ENCODE results near the gene OBSCN. TPM values are rescaled to one million over a fixed set of nuclear protein-coding genes. Genes with fewer than 3 reads are reported as not detected.
"Not testable (repeated sequence)": the region's sequence is repeated elsewhere in the genome, so short reads cannot be mapped to it uniquely, and the experiment has no call there.

The OBSCN gene
- total and polyA plus RNA-seq, 5 experiments from 2014 or later = 0.56 to 102 (median 4.9) TPM

- H3K27me3 Mint-ChIP-seq = no peaks in the 10 kb centered on the region
- H3K4me3 Mint-ChIP-seq = no peak overlapping the region
- H3K27ac Mint-ChIP-seq = no peak overlapping the region
- H3K4me1 Mint-ChIP-seq = peaks cover 6 to 19% (median 12%) of the 10 kb centered on the region in 4 donors
- DNase-seq (no peak), ATAC-seq (no peak)
- POLR2A ChIA-PET = no interaction called here
- H3K36me3 Mint-ChIP-seq = peaks cover 28 to 75% (median 70%) of the 10 kb centered on the region in 3 donors
- peaks cover 0 to 27% (median 20%) of the 10 kb centered on the region in 9 donors for H3K9me3 Mint-ChIP-seq
Observed at GRCh38 chr1:228249513-228250305, 41.9 kb downstream of the OBSCN start.

GRCh38 chr1:228252476-228252875 is 44.6 kb downstream of the OBSCN start:
- ATAC-seq, H3K9me3 Mint-ChIP-seq, H3K27me3 Mint-ChIP-seq, POLR2A ChIA-PET, H3K4me3 Mint-ChIP-seq, DNase-seq, H3K4me1 Mint-ChIP-seq, H3K27ac Mint-ChIP-seq: not testable (repeated sequence)
- peaks cover 9 to 65% (median 64%) of the 10 kb centered on the region in 3 donors for H3K36me3 Mint-ChIP-seq

- POLR2A ChIA-PET = interaction anchor here (1.2 kb wide), 1 partner anchor 36 kb away, joined by 3 read pairs; no protein-coding TSS in a partner anchor
- no peak overlapping the region for H3K4me3 Mint-ChIP-seq
- ATAC-seq (no peak), DNase-seq (no peak)
- H3K27me3 Mint-ChIP-seq = no peaks in the 10 kb centered on the region
- peaks cover 0 to 9% (median 5%) of the 10 kb centered on the region in 9 donors for H3K9me3 Mint-ChIP-seq
- peaks cover 11 to 87% (median 68%) of the 10 kb centered on the region in 3 donors for H3K36me3 Mint-ChIP-seq
- H3K4me1 Mint-ChIP-seq = no peaks in the 10 kb centered on the region
- no peak overlapping the region for H3K27ac Mint-ChIP-seq
Observed at GRCh38 chr1:228256626-228257375, 49.0 kb downstream of the OBSCN start.

- peaks cover 0 to 10% (median 5%) of the 10 kb centered on the region in 9 donors for H3K9me3 Mint-ChIP-seq
- H3K4me1 Mint-ChIP-seq = no peaks in the 10 kb centered on the region
- POLR2A ChIA-PET = no interaction called here
- no peaks in the 10 kb centered on the region for H3K27me3 Mint-ChIP-seq
- H3K36me3 Mint-ChIP-seq = peaks cover 5 to 81% (median 59%) of the 10 kb centered on the region in 3 donors
- no peak for DNase-seq
- ATAC-seq = no peak
- no peak overlapping the region for H3K27ac Mint-ChIP-seq
- no peak overlapping the region for H3K4me3 Mint-ChIP-seq
Observed at GRCh38 chr1:228258486-228258885, 50.6 kb downstream of the OBSCN start.

- Mint-ChIP-seq H3K9me3 (peaks cover 0 to 10% (median 5%) of the 10 kb centered on the region in 9 donors), H3K4me3 (no peak overlapping the region), H3K27me3 (no peaks in the 10 kb centered on the region), H3K27ac (no peak overlapping the region), H3K36me3 (peaks cover 5 to 72% (median 54%) of the 10 kb centered on the region in 3 donors), H3K4me1 (no peaks in the 10 kb centered on the region)
- POLR2A ChIA-PET = no interaction called here
- DNase-seq (no peak), ATAC-seq (no peak)
Observed at GRCh38 chr1:228259368-228259894, 51.6 kb downstream of the OBSCN start.

- ATAC-seq (no peak), DNase-seq (no peak)
- H3K36me3 Mint-ChIP-seq = peaks cover 5 to 69% (median 51%) of the 10 kb centered on the region in 3 donors
- no peak overlapping the region for H3K27ac Mint-ChIP-seq
- no peaks in the 10 kb centered on the region for H3K27me3 Mint-ChIP-seq
- POLR2A ChIA-PET = no interaction called here
- H3K4me3 Mint-ChIP-seq = no peak overlapping the region
- peaks cover 0 to 2% (median 0%) of the 10 kb centered on the region in 4 donors for H3K4me1 Mint-ChIP-seq
- peaks cover 0 to 10% (median 5%) of the 10 kb centered on the region in 9 donors for H3K9me3 Mint-ChIP-seq
Observed at GRCh38 chr1:228259951-228260350, 52.1 kb downstream of the OBSCN start.

GRCh38 chr1:228261706-228262105 is 53.9 kb downstream of the OBSCN start:
- Mint-ChIP-seq H3K4me1 (peaks cover 0 to 2% (median 0%) of the 10 kb centered on the region in 4 donors), H3K27ac (no peak overlapping the region), H3K4me3 (no peak overlapping the region), H3K36me3 (peaks cover 5 to 55% (median 43%) of the 10 kb centered on the region in 3 donors), H3K9me3 (peaks cover 0 to 10% (median 5%) of the 10 kb centered on the region in 9 donors), H3K27me3 (no peaks in the 10 kb centered on the region)
- no peak for DNase-seq
- POLR2A ChIA-PET = no interaction called here
- no peak for ATAC-seq

- Mint-ChIP-seq H3K9me3 (peaks cover 0 to 10% (median 5%) of the 10 kb centered on the region in 9 donors), H3K36me3 (peaks cover 5 to 49% (median 46%) of the 10 kb centered on the region in 3 donors), H3K27me3 (no peaks in the 10 kb centered on the region), H3K27ac (no peak overlapping the region), H3K4me1 (peaks cover 0 to 2% (median 0%) of the 10 kb centered on the region in 4 donors), H3K4me3 (no peak overlapping the region)
- POLR2A ChIA-PET = no interaction called here
- DNase-seq = no peak
- ATAC-seq = no peak
Observed at GRCh38 chr1:228262475-228262874, 54.6 kb downstream of the OBSCN start.

GRCh38 chr1:228263636-228264035 is 55.8 kb downstream of the OBSCN start:
- Mint-ChIP-seq H3K27ac (peak overlapping the region in 1 of 10 donors; percentile 62), H3K36me3 (peaks cover 5 to 42% (median 38%) of the 10 kb centered on the region in 3 donors), H3K9me3 (peaks cover 0 to 10% (median 5%) of the 10 kb centered on the region in 9 donors), H3K27me3 (no peaks in the 10 kb centered on the region), H3K4me3 (no peak overlapping the region), H3K4me1 (peaks cover 0 to 2% (median 0%) of the 10 kb centered on the region in 4 donors)
- DNase-seq (no peak), ATAC-seq (no peak)
- POLR2A ChIA-PET = no interaction called here

GRCh38 chr1:228264090-228264829 is 56.4 kb downstream of the OBSCN start:
- Mint-ChIP-seq H3K4me1 (peaks cover 0 to 2% (median 0%) of the 10 kb centered on the region in 4 donors), H3K36me3 (peaks cover 5 to 39% (median 32%) of the 10 kb centered on the region in 3 donors), H3K4me3 (no peak overlapping the region), H3K27me3 (no peaks in the 10 kb centered on the region), H3K27ac (peak overlapping the region in 1 of 10 donors; percentile 71), H3K9me3 (peaks cover 0 to 10% (median 5%) of the 10 kb centered on the region in 9 donors)
- POLR2A ChIA-PET = no interaction called here
- no peak for ATAC-seq
- DNase-seq = no peak

- DNase-seq (no peak), ATAC-seq (no peak)
- no peaks in the 10 kb centered on the region for H3K27me3 Mint-ChIP-seq
- peaks cover 0 to 4% (median 0%) of the 10 kb centered on the region in 4 donors for H3K4me1 Mint-ChIP-seq
- POLR2A ChIA-PET = no interaction called here
- peaks cover 5 to 34% (median 23%) of the 10 kb centered on the region in 3 donors for H3K36me3 Mint-ChIP-seq
- peak overlapping the region in 1 of 10 donors; percentile 71 for H3K27ac Mint-ChIP-seq
- peaks cover 0 to 10% (median 5%) of the 10 kb centered on the region in 9 donors for H3K9me3 Mint-ChIP-seq
- no peak overlapping the region for H3K4me3 Mint-ChIP-seq
Observed at GRCh38 chr1:228265167-228265566, 57.3 kb downstream of the OBSCN start.
